K562 (cell line): Measurements from ENCODE around the gene ZDHHC24. TPM values are rescaled to one million over a fixed set of nuclear protein-coding genes. Genes with fewer than 3 reads are reported as not detected.

Experiments
- CREB1 ChIP-seq, 2 experiments: sonication (generic) in 1 of 2; formaldehyde crosslinking in 1 of 2; IDR thresholded peaks; 2 replicates each; pipeline versions ENCODE4 v1.6.1 to v1.8.0; 2012 to 2022; ENCODE audit warnings: inconsistent platforms in 1 of 2, mild to moderate bottlenecking in 1 of 2, missing genetic modification reagents in 1 of 2, moderate library complexity in 1 of 2
- CREB3L1 ChIP-seq: fragments of 450-650 bp; IDR thresholded peaks from 2 replicates; pipeline ENCODE4 v1.6.1; 2014; ENCODE audit warnings: low read depth, mild to moderate bottlenecking, moderate library complexity, borderline replicate concordance
- E2F1 ChIP-seq: sonication (generic); formaldehyde crosslinking; IDR thresholded peaks from 2 replicates; pipeline ENCODE4 v1.8.1; 2023; ENCODE audit warnings: mild to moderate bottlenecking, missing genetic modification reagents, moderate library complexity
- ESRRB ChIP-seq: fragments of 250-450 bp; sonication (Bioruptor Pico); IDR thresholded peaks from 2 replicates; pipeline ENCODE4 v1.5.0; 2020; ENCODE audit warnings: mild to moderate bottlenecking, moderate library complexity, borderline replicate concordance
- ETS2 ChIP-seq: IDR thresholded peaks from 2 replicates; pipeline ENCODE4 v1.6.1; 2016; ENCODE audit warnings: borderline replicate concordance, missing genetic modification characterization, mild to moderate bottlenecking, moderate library complexity, missing compliant biosample characterization; ENCODE audit not compliant: poor library complexity, severe bottlenecking
- MCM5 ChIP-seq: fragments of 450-650 bp; IDR thresholded peaks from 2 replicates; pipeline ENCODE4 v1.6.1; 2016; ENCODE audit warnings: low read depth
- PBX2 ChIP-seq, 2 experiments: IDR thresholded peaks in 1 of 2; conservative IDR thresholded peaks in 1 of 2; 2 replicates each; pipeline ENCODE4 v1.6.1; 2016; ENCODE audit warnings: low read depth in 2 of 2, mild to moderate bottlenecking in 1 of 2, missing compliant biosample characterization in 1 of 2, missing genetic modification characterization in 1 of 2, moderate library complexity in 1 of 2
- PCBP1 ChIP-seq: fragments of 200-400 bp; formaldehyde crosslinking; IDR thresholded peaks from 2 replicates; pipeline ENCODE4 v1.6.1; 2018; ENCODE audit warnings: mild to moderate bottlenecking, low read depth, low read length; ENCODE audit not compliant: poor library complexity, severe bottlenecking
- PHTF2 ChIP-seq: fragments of 250-450 bp; sonication (Bioruptor Pico); IDR thresholded peaks from 2 replicates; pipeline ENCODE4 v1.5.0; 2021; ENCODE audit warnings: mild to moderate bottlenecking
- POLR2A ChIP-seq: fragments of 450-650 bp; conservative IDR thresholded peaks from 2 replicates; pipeline ENCODE4 v1.6.1; 2016
- RBM17 ChIP-seq: fragments of 200-400 bp; formaldehyde crosslinking; IDR thresholded peaks from 2 replicates; pipeline ENCODE4 v1.6.1; 2017; ENCODE audit warnings: low read depth, mild to moderate bottlenecking, low read length, borderline replicate concordance
- RNF2 ChIP-seq: sonication (generic); IDR thresholded peaks from 2 replicates; pipeline ENCODE4 v1.6.1; 2016
- SIN3A ChIP-seq, 2 experiments: fragments of 150-350 bp in 1 of 2; IDR thresholded peaks; 2 replicates each; pipeline ENCODE4 v1.6.1; 2011 to 2016; ENCODE audit warnings: borderline replicate concordance in 2 of 2, low read depth in 2 of 2, low read length in 2 of 2, mild to moderate bottlenecking in 2 of 2, moderate library complexity in 2 of 2; ENCODE audit not compliant: control insufficient read depth in 1 of 2
- SPI1 ChIP-seq: IDR thresholded peaks from 2 replicates; pipeline ENCODE4 v1.6.1; 2011; ENCODE audit warnings: low read depth, low read length, control low read depth, borderline replicate concordance
- ZBTB43 ChIP-seq: sonication (generic); formaldehyde crosslinking; IDR thresholded peaks from 2 replicates; pipeline ENCODE4 v1.8.0; 2023; ENCODE audit warnings: mild to moderate bottlenecking, missing genetic modification reagents
- ZFPM2 ChIP-seq: fragments of 250-450 bp; sonication (Bioruptor Pico); IDR thresholded peaks from 2 replicates; pipeline ENCODE4 v1.5.1; 2022; ENCODE audit warnings: mild to moderate bottlenecking
- ZNF143 ChIP-seq: sonication (generic); formaldehyde crosslinking; IDR thresholded peaks from 2 replicates; pipeline ENCODE4 v1.9.0; 2022; ENCODE audit warnings: mild to moderate bottlenecking, missing genetic modification reagents
- ZNF175 ChIP-seq: fragments of 200-800 bp; sonication (Bioruptor generic); IDR thresholded peaks from 2 replicates; pipeline ENCODE4 v1.6.1; 2016; ENCODE audit warnings: low read depth, mild to moderate bottlenecking, missing genetic modification characterization, missing compliant biosample characterization
- ZNF76 ChIP-seq: fragments of 250-450 bp; sonication (Bioruptor Pico); IDR thresholded peaks from 2 replicates; pipeline ENCODE4 v1.4.0; 2020; ENCODE audit warnings: mild to moderate bottlenecking, moderate library complexity, borderline replicate concordance
- polyA plus RNA-seq, 8 experiments: library from polyadenylated mRNA; depleted of rRNA in 4 of 8; stranded (reverse) in 5 of 8; unstranded in 3 of 8; fragments of >200 nt; fragmentation: Nextera tagmentation in 2 of 8; fragmentation: Illumina TruSeq in 1 of 8; extraction: Ambion mirVana in 2 of 8; extraction: Trizol in 1 of 8; gene quantifications; 2 replicates each; pipeline versions ENCODE4 v1.2.1 to v1.2.3, GENCODE V29; 2011 to 2014; ENCODE audit warnings: inconsistent platforms in 1 of 8, missing spikeins in 1 of 8
- total RNA-seq, 7 experiments: library from RNA; depleted of rRNA in 6 of 7; stranded (reverse); fragments of >200 nt in 6 of 7; fragmentation: Illumina TruSeq in 2 of 7; extraction: Trizol in 2 of 7; gene quantifications; 2 replicates each; pipeline versions ENCODE4 v1.2.1 to v1.2.3, GENCODE V29; 2011 to 2021; ENCODE audit warnings: low replicate concordance in 1 of 7

Gene ZDHHC24
- total and polyA plus RNA-seq, 9 of the 15 experiments (the other 6 are each of a cell fraction or from before 2014, with no cell fraction given) = 0.45 to 11.2 (median 2.7) TPM

GRCh38 chr11:66545701-66546367 is at the start of gene ZDHHC24 (continued):
- TF ChIP-seq ZFPM2 (CRISPR knock-in tag) (0 out of 2 replicates have a peak, but pooled peaks have one; percentile 24), ZNF143 (CRISPR knock-in tag) (0 out of 2 replicates have a peak, but pooled peaks have one; percentile 13), RNF2 (no peak), ZNF175 (CRISPR knock-in tag) (no peak), MCM5 (no peak), ESRRB (CRISPR knock-in tag) (no peak), PBX2 (CRISPR knock-in tag; IDR thresholded peaks at IDR 0.05; ENCODE audit: low read depth) (peak; percentile 74), PBX2 (tag; conservative IDR thresholded peaks at IDR 0.05; ENCODE audit: low read depth) (peak; percentile 94), ZBTB43 (no peak), CREB1 (IDR thresholded peaks at IDR 0.05) (peak; percentile 48), CREB1 (CRISPR knock-in tag; IDR thresholded peaks at IDR 0.05) (no peak; the same call in 1 of the 2 replicates), PHTF2 (CRISPR knock-in tag) (no peak), PCBP1 (peak; percentile 76), CREB3L1 (peak; percentile 72; the same call in 1 of the 2 replicates), SIN3A (IDR thresholded peaks at IDR 0.05; ENCODE audit: borderline replicate concordance in 2 of 2, control insufficient read depth in 1 of 2, low read depth in 2 of 2, low read length in 2 of 2) (peak; percentile 94 to 95; a peak in 3 of 4 replicates), SPI1 (peak; percentile 45; the same call in 1 of the 2 replicates), ZNF76 (CRISPR knock-in tag) (no peak), ETS2 (tag) (no peak), E2F1 (peak; percentile 70; the same call in 1 of the 2 replicates), RBM17 (no peak), POLR2A (peak; percentile 83)
